HEK293 (cell line): ENCODE data around the gene MRPL55.
A peak's percentile ranks its signal among the peaks of the same experiment; 100 is the strongest.

Experiments
- CTCF ChIA-PET: fragments of 350-600 bp; formaldehyde crosslinking; extraction: SDS; loops from one replicate; lab custom pipeline; 2021; ENCODE audit warnings: antibody characterized with exemption; lab: Yijun Ruan, JAX
- POLR2A ChIA-PET: fragments of 300-600 bp; formaldehyde crosslinking; extraction: SDS; loops from one replicate; lab custom pipeline; 2020; ENCODE audit warnings: antibody characterized with exemption, inconsistent platforms; lab: Yijun Ruan, JAX
- H3K27ac ChIP-seq: fragments of 200-500 bp; sonication (Bioruptor generic); 2 replicates; pipeline ENCODE4 v1.5.1; 2014; ENCODE audit warnings: low read depth, low read length, control low read depth, inconsistent platforms; ENCODE audit errors: extremely low read depth
- H3K36me3 ChIP-seq, 2 experiments: fragments of 200-500 bp in 1 of 2; sonication (Bioruptor generic) in 1 of 2; 1 replicate in 1 of 2; 2 replicates in 1 of 2; pipeline ENCODE4 v1.5.1; 2014 to 2017; ENCODE audit warnings: inconsistent platforms in 2 of 2, low read length in 2 of 2; ENCODE audit not compliant: control insufficient read depth in 2 of 2, insufficient read depth in 1 of 2
- H3K4me1 ChIP-seq: fragments of 200-500 bp; sonication (Bioruptor generic); 2 replicates; pipeline ENCODE4 v1.5.1; 2014; ENCODE audit warnings: mild to moderate bottlenecking, low read length, inconsistent platforms; ENCODE audit not compliant: control insufficient read depth, insufficient read depth
- H3K4me3 ChIP-seq: 2 replicates; pipeline ENCODE4 v1.5.1; 2011; ENCODE audit warnings: low read depth, mild to moderate bottlenecking, control low read depth, low read length, moderate library complexity
- H3K9me3 ChIP-seq: fragments of 200-500 bp; sonication (Bioruptor generic); 2 replicates; pipeline ENCODE4 v1.5.1; 2014; ENCODE audit warnings: low read depth, low read length, inconsistent platforms; ENCODE audit not compliant: control insufficient read depth, insufficient read depth
- BCL11A ChIP-seq: fragments of 450-650 bp; formaldehyde crosslinking; IDR thresholded peaks from 2 replicates; pipeline ENCODE4 v1.5.1; 2016; ENCODE audit warnings: low read depth, missing biosample characterization, missing genetic modification characterization
- BCL11B ChIP-seq: fragments of 450-650 bp; formaldehyde crosslinking; IDR thresholded peaks from 2 replicates; pipeline ENCODE4 v1.5.1; 2016; ENCODE audit warnings: low read depth, missing biosample characterization, missing genetic modification characterization
- GLI4 ChIP-seq: fragments of 450-650 bp; formaldehyde crosslinking; IDR thresholded peaks from 2 replicates; pipeline ENCODE4 v1.5.1; 2016; ENCODE audit warnings: missing biosample characterization, missing genetic modification characterization
- HOXC10 ChIP-seq: sonication (generic); formaldehyde crosslinking; IDR thresholded peaks from 2 replicates; pipeline ENCODE4 v1.8.1; 2023; ENCODE audit warnings: mild to moderate bottlenecking, missing genetic modification reagents
- PRDM1 ChIP-seq: fragments of 450-650 bp; formaldehyde crosslinking; IDR thresholded peaks from 2 replicates; pipeline ENCODE4; 2016; ENCODE audit warnings: missing biosample characterization, missing genetic modification characterization
- PRDM10 ChIP-seq: fragments of 450-650 bp; formaldehyde crosslinking; IDR thresholded peaks from 2 replicates; pipeline ENCODE4 v1.5.1; 2016; ENCODE audit warnings: missing biosample characterization, missing genetic modification characterization
- SP2 ChIP-seq: fragments of 450-650 bp; formaldehyde crosslinking; IDR thresholded peaks from 2 replicates; pipeline ENCODE4 v1.5.1; 2016; ENCODE audit warnings: missing biosample characterization, missing genetic modification characterization
- SP7 ChIP-seq: fragments of 450-650 bp; formaldehyde crosslinking; IDR thresholded peaks from 2 replicates; pipeline ENCODE4 v1.5.1; 2016; ENCODE audit warnings: missing biosample characterization, missing genetic modification characterization
- YY1 ChIP-seq: fragments of 450-650 bp; formaldehyde crosslinking; IDR thresholded peaks from 2 replicates; pipeline ENCODE4 v1.5.1; 2018; ENCODE audit warnings: missing biosample characterization, missing genetic modification characterization
- ZBTB1 ChIP-seq: fragments of 450-650 bp; formaldehyde crosslinking; IDR thresholded peaks from 2 replicates; pipeline ENCODE4 v1.5.1; 2016; ENCODE audit warnings: missing biosample characterization, missing genetic modification characterization
- ZBTB20 ChIP-seq: fragments of 450-650 bp; formaldehyde crosslinking; IDR thresholded peaks from 2 replicates; pipeline ENCODE4 v1.5.1; 2016; ENCODE audit warnings: missing biosample characterization, missing genetic modification characterization
- ZBTB48 ChIP-seq: fragments of 450-650 bp; formaldehyde crosslinking; IDR thresholded peaks from 2 replicates; pipeline ENCODE4 v1.5.1; 2016; ENCODE audit warnings: missing biosample characterization, missing genetic modification characterization
- ZNF121 ChIP-seq: fragments of 450-650 bp; formaldehyde crosslinking; IDR thresholded peaks from 2 replicates; pipeline ENCODE4 v1.5.1; 2016; ENCODE audit warnings: missing biosample characterization, missing genetic modification characterization
- ZNF133 ChIP-seq: fragments of 450-650 bp; formaldehyde crosslinking; IDR thresholded peaks from 2 replicates; pipeline ENCODE4 v1.5.1; 2016; ENCODE audit warnings: missing biosample characterization, missing genetic modification characterization
- ZNF23 ChIP-seq: fragments of 450-650 bp; formaldehyde crosslinking; IDR thresholded peaks from 2 replicates; pipeline ENCODE4 v1.5.1; 2016; ENCODE audit warnings: missing biosample characterization, missing genetic modification characterization, borderline replicate concordance
- ZNF24 ChIP-seq: fragments of 450-650 bp; formaldehyde crosslinking; IDR thresholded peaks from 2 replicates; pipeline ENCODE4 v1.5.1; 2016; ENCODE audit warnings: missing biosample characterization, missing genetic modification characterization
- ZNF341 ChIP-seq: fragments of 450-650 bp; formaldehyde crosslinking; IDR thresholded peaks from 2 replicates; pipeline ENCODE4; 2016; ENCODE audit warnings: low read depth, missing biosample characterization, missing genetic modification characterization
- ZNF350 ChIP-seq: fragments of 450-650 bp; formaldehyde crosslinking; IDR thresholded peaks from 2 replicates; pipeline ENCODE4 v1.5.0; 2017; ENCODE audit warnings: missing biosample characterization, mild to moderate bottlenecking, missing genetic modification characterization
- ZNF510 ChIP-seq: fragments of 450-650 bp; formaldehyde crosslinking; IDR thresholded peaks from 2 replicates; pipeline ENCODE4 v1.5.1; 2018; ENCODE audit warnings: mild to moderate bottlenecking, missing genetic modification characterization, missing biosample characterization; ENCODE audit not compliant: insufficient replicate concordance
- ZNF513 ChIP-seq: fragments of 450-650 bp; IDR thresholded peaks from 2 replicates; pipeline ENCODE4 v1.5.1; 2018; ENCODE audit warnings: missing biosample characterization, missing genetic modification characterization
- ZNF529 ChIP-seq: fragments of 450-650 bp; formaldehyde crosslinking; IDR thresholded peaks from 2 replicates; pipeline ENCODE4 v1.5.1; 2017; ENCODE audit warnings: missing genetic modification characterization, missing biosample characterization; ENCODE audit not compliant: insufficient replicate concordance
- ZNF555 ChIP-seq: fragments of 450-650 bp; formaldehyde crosslinking; conservative IDR thresholded peaks from 2 replicates; pipeline ENCODE4 v1.5.1; 2017; ENCODE audit warnings: missing biosample characterization, mild to moderate bottlenecking, missing genetic modification characterization, inconsistent platforms
- ZNF624 ChIP-seq: fragments of 450-650 bp; formaldehyde crosslinking; IDR thresholded peaks from 2 replicates; pipeline ENCODE4 v1.5.1; 2017; ENCODE audit warnings: missing biosample characterization, missing genetic modification characterization
- ZNF704 ChIP-seq: fragments of 450-650 bp; formaldehyde crosslinking; IDR thresholded peaks from 2 replicates; pipeline ENCODE4 v1.5.1; 2016; ENCODE audit warnings: missing biosample characterization, missing genetic modification characterization
- ZNF707 ChIP-seq: fragments of 450-650 bp; formaldehyde crosslinking; IDR thresholded peaks from 2 replicates; pipeline ENCODE4 v1.5.1; 2016; ENCODE audit warnings: missing biosample characterization, missing genetic modification characterization
- ZNF777 ChIP-seq: fragments of 450-650 bp; formaldehyde crosslinking; IDR thresholded peaks from 2 replicates; pipeline ENCODE4 v1.5.1; 2017; ENCODE audit warnings: missing biosample characterization, missing genetic modification characterization, borderline replicate concordance
- ZSCAN4 ChIP-seq: fragments of 450-650 bp; formaldehyde crosslinking; IDR thresholded peaks from 2 replicates; pipeline ENCODE4 v1.5.1; 2017; ENCODE audit warnings: missing biosample characterization, missing genetic modification characterization

The MRPL55 gene

GRCh38 chr1:228120857-228121489 is 11.9 kb upstream of the MRPL55 start (continued):
- no peak for TF ChIP-seq ZNF707 (tag by site-specific recombination)

- CTCF ChIA-PET, result interaction anchor here (4.6 kb wide), 1 partner anchor 11 kb away, joined by 36 read pairs; no protein-coding TSS in a partner anchor
These were observed 11.3 kb upstream of the MRPL55 start for GRCh38 chr1:228120351-228120750.

GRCh38 chr1:228118040-228118439 is 8.9 kb upstream of the MRPL55 start:
- no peaks in the 10 kb centered on the region for H3K9me3 ChIP-seq
- no peaks in the 10 kb centered on the region for H3K4me1 ChIP-seq
- ChIA-PET CTCF (interaction anchor here (0.7 to 1.9 kb wide), 4 partner anchors 8 to 119 kb away, joined by 3 to 7 read pairs (median 5); no protein-coding TSS in a partner anchor), POLR2A (no interaction called here)
- no peak overlapping the region for H3K4me3 ChIP-seq
- H3K36me3 ChIP-seq, result no peaks in the 10 kb centered on the region
- H3K27ac ChIP-seq, result no peak overlapping the region
- TF ChIP-seq ZSCAN4 (tag by site-specific recombination) (no peak), PRDM10 (tag by site-specific recombination) (no peak), YY1 (tag by site-specific recombination) (0 out of 2 replicates have a peak, but pooled peaks have one; percentile 24), ZNF555 (tag by site-specific recombination) (no peak), ZBTB48 (no peak), BCL11B (no peak), ZNF624 (tag by site-specific recombination) (no peak), ZNF121 (tag by site-specific recombination) (no peak), ZNF350 (no peak), SP7 (tag by site-specific recombination) (peak; percentile 56; the same call in 1 of the 2 replicates), ZBTB1 (tag by site-specific recombination) (no peak), ZNF23 (tag by site-specific recombination) (no peak), ZNF704 (tag by site-specific recombination) (no peak), ZBTB20 (tag by site-specific recombination) (no peak)

More at GRCh38 chr1:228120351-228120750, 11.3 kb upstream of the MRPL55 start:
- Histone ChIP-seq H3K9me3 (no peaks in the 10 kb centered on the region), H3K4me3 (no peak overlapping the region), H3K27ac (no peak overlapping the region), H3K4me1 (no peaks in the 10 kb centered on the region), H3K36me3 (no peaks in the 10 kb centered on the region)
- TF ChIP-seq ZNF341 (no peak), SP2 (tag by site-specific recombination) (no peak), ZNF24 (tag by site-specific recombination) (no peak), YY1 (tag by site-specific recombination) (no peak), ZNF529 (tag by site-specific recombination) (no peak), ZNF513 (tag by site-specific recombination) (no peak), ZNF133 (tag by site-specific recombination) (no peak), BCL11A (tag by site-specific recombination) (no peak), ZNF510 (tag by site-specific recombination) (no peak), ZNF777 (tag by site-specific recombination) (no peak), HOXC10 (CRISPR knock-in tag) (no peak), GLI4 (tag by site-specific recombination) (no peak), PRDM1 (tag by site-specific recombination) (no peak)
- POLR2A ChIA-PET, result interaction anchor here (1.8 kb wide), 1 partner anchor 39 kb away, joined by 5 read pairs; no protein-coding TSS in a partner anchor
